Transverse colon (tissue), 4 donors: Measurements from ENCODE around the gene CDIP1. TPM values are rescaled to one million over a fixed set of nuclear protein-coding genes. Genes with fewer than 3 reads are reported as not detected.

ENCODE experiments used
- DNase-seq: peaks from one replicate; pipeline ENCODE4 v3.0.0-alpha.2; 2019
- H3K27ac ChIP-seq, 4 donors: fragments of 200-600 bp; sonication (generic); 2 replicates each; pipeline ENCODE4 v1.5.1; 2016 to 2018; ENCODE audit warnings: inconsistent platforms in 4 of 4
- H3K27me3 ChIP-seq: fragments of 200-600 bp; sonication (generic); 2 replicates; pipeline ENCODE4 v1.5.1; 2017; ENCODE audit warnings: inconsistent platforms
- H3K36me3 ChIP-seq, 4 donors: fragments of 200-600 bp; sonication (generic); 2 replicates each; pipeline ENCODE4 v1.5.1; 2017 to 2019; ENCODE audit warnings: inconsistent platforms in 4 of 4
- H3K4me1 ChIP-seq, 4 donors: fragments of 200-600 bp; sonication (generic); 2 replicates each; pipeline ENCODE4 v1.5.1; 2017 to 2020; ENCODE audit warnings: inconsistent platforms in 4 of 4
- H3K4me3 ChIP-seq, 4 donors: fragments of 200-600 bp; sonication (generic); 1 replicate in 1 of 4; 2 replicates in 3 of 4; pipeline versions ENCODE4 v1.5.1 to v1.6.1; 2017 to 2019; ENCODE audit warnings: inconsistent platforms in 4 of 4
- H3K9me3 ChIP-seq, 2 donors: fragments of 200-600 bp; sonication (generic); 2 replicates each; pipeline ENCODE4 v1.5.1; 2017 to 2019; ENCODE audit warnings: inconsistent platforms in 2 of 2
- EP300 ChIP-seq: sonication (generic); formaldehyde crosslinking; IDR thresholded peaks from one replicate; pipeline ENCODE4 v1.6.1; 2017; ENCODE audit warnings: antibody characterized with exemption, low read depth
- POLR2A ChIP-seq: fragments of 450-650 bp; IDR thresholded peaks from one replicate; pipeline ENCODE4 v1.6.1; 2016; ENCODE audit warnings: antibody characterized with exemption, mild to moderate bottlenecking, moderate library complexity
- POLR2AphosphoS5 ChIP-seq, 3 donors: sonication (generic); formaldehyde crosslinking; IDR thresholded peaks; one replicate each; pipeline ENCODE4 v1.6.1; 2016; ENCODE audit warnings: antibody characterized with exemption in 3 of 3
- WGBS, 2 donors: methylation state at CpG; one replicate each; pipeline ENCODE4 v1.1.5; 2018; ENCODE audit warnings: low coverage in 1 of 2; 5-methylcytosine and 5-hydroxymethylcytosine counted together
- in situ Hi-C, 4 donors: fragments of 200-750 bp; cut with MboI; loops; one replicate each; pipeline versions ENCODE4 v1.15.0 to v1.15.1; 2017; ENCODE audit warnings: low sequenced_read_pairs in 3 of 4, low pct_ligation_motif_present in 1 of 4, low pct_unique_long_range_greater_than_20kb in 1 of 4
- intact Hi-C: fragments of 100-400 bp; cut with DNase I; formaldehyde crosslinking; loops from one replicate; pipeline ENCODE4 v1.15.1; 2023; ENCODE audit warnings: low total_unique reads
- total RNA-seq, 4 donors: library from RNA; depleted of rRNA; stranded (reverse); fragments of >200 nt; gene quantifications; one replicate each; pipeline ENCODE4 v1.1.0, GENCODE V29; 2016
- TF ChIP-seq, protein P1 (sequence below), 5 experiments: fragments of 200-600 bp in 3 of 5; fragments of 450-650 bp in 2 of 5; sonication (generic) in 3 of 5; IDR thresholded peaks; 1 replicate in 2 of 5; 2 replicates in 3 of 5; pipeline ENCODE4 v1.5.1; 2016 to 2017; ENCODE audit warnings: antibody characterized with exemption in 5 of 5, inconsistent platforms in 3 of 5, mild to moderate bottlenecking in 2 of 5, moderate library complexity in 1 of 5

The CDIP1 gene
- total RNA-seq, 4 donors from 2014 or later: 8.8 to 29.5 (median 19.0) TPM

DNA sequence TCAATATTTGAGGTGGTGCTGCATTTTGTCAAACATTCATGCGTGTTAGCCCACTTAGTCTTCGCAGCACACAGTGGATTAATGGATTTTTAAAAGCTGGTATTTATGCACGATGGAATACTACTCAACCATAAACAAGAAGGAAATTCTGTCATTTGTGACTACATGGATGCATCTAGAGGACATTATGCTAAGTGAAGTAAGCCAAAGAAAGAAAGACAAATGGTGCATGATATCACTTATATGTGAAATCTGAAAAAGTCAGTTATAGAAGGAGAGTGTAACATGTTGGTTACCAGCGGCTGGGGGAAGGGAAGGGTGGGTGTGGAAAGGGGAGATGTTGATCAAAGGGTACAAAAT, 39.4 kb downstream of the CDIP1 start:
- 80 to 97% methylated on average over 2 to 4 of the region's 4 CpGs for WGBS, 2 donors
- H3K4me3 ChIP-seq: no peak overlapping the region
- in situ Hi-C loops (no loop called here), intact Hi-C loops (no loop called here)
- no peak for DNase-seq
- no peak overlapping the region for H3K27ac ChIP-seq
- peaks cover 18 to 26% (median 19%) of the 10 kb centered on the region in 4 donors for H3K4me1 ChIP-seq
- TF ChIP-seq POLR2AphosphoS5 (IDR thresholded peaks at IDR 0.05): no peak
- TF ChIP-seq EP300: no peak
- TF ChIP-seq POLR2A: no peak
- no peaks in the 10 kb centered on the region for H3K9me3 ChIP-seq
- H3K27me3 ChIP-seq: no peaks in the 10 kb centered on the region
- H3K36me3 ChIP-seq: peaks cover 0 to 3% (median 0%) of the 10 kb centered on the region in 4 donors

DNA sequence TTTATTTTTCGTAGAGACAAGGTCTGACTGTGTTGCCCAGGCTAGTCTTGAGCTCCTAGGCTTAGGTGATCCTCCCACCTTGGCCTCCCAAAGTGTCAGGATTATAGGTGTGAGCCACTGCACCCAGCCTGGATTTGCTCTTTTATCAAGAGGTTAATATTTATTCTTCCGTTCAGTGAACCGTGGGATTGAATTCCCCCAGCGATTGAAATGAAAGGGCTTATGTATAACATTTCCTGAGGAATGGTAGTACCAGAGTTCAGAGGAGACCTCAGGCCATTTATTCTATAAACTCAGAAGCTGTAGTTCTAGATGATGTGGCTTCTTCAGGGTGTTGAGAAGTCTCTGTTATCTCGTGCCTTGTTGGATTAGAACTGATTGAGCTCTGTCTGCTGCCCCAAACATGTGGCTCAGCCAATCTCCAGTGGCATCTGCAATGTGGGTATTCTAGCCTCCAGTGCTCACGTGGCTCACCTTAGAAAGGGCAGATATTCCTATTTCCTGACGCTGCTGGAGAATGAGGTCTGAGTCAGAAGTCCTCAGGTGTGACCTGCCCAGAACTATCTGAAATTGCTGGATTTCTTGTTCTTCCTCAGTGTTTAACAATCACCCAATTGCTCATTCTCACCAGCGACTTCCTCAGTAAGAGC, 39.9 kb downstream of the CDIP1 start:
- H3K27ac ChIP-seq: no peak overlapping the region
- intact Hi-C loops: no loop called here
- in situ Hi-C loops: no loop called here

DNA sequence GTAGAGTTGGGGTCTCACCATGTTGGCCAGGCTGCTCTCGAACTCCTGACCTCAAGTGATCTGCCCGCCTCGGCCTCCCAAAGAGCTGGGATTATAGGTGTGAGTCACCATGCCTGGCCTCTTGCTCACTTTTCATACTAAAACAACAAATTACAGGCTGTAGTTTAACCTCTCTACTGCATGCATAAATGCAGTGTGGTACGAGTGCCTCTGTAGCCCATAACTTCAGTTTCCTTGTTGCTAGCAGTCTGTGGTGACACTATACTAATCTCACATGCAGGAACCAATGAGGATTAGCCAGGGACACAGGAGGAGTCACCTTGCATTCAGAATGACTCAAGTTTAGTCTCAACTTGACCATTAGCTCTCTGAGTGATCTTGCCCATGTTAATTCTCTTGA, 42.3 kb downstream of the CDIP1 start:
- Histone ChIP-seq H3K27ac (no peak overlapping the region), H3K4me1 (peaks cover 14 to 22% (median 15%) of the 10 kb centered on the region in 4 donors), H3K36me3 (peaks cover 0 to 3% (median 0%) of the 10 kb centered on the region in 4 donors), H3K27me3 (no peaks in the 10 kb centered on the region), H3K9me3 (no peaks in the 10 kb centered on the region), H3K4me3 (no peak overlapping the region)
- in situ Hi-C loops (no loop called here), intact Hi-C loops (no loop called here)
- DNase-seq: no peak
- TF ChIP-seq POLR2AphosphoS5 (IDR thresholded peaks at IDR 0.05) (no peak), EP300 (no peak), POLR2A (no peak)
- TF ChIP-seq, protein P1, sequence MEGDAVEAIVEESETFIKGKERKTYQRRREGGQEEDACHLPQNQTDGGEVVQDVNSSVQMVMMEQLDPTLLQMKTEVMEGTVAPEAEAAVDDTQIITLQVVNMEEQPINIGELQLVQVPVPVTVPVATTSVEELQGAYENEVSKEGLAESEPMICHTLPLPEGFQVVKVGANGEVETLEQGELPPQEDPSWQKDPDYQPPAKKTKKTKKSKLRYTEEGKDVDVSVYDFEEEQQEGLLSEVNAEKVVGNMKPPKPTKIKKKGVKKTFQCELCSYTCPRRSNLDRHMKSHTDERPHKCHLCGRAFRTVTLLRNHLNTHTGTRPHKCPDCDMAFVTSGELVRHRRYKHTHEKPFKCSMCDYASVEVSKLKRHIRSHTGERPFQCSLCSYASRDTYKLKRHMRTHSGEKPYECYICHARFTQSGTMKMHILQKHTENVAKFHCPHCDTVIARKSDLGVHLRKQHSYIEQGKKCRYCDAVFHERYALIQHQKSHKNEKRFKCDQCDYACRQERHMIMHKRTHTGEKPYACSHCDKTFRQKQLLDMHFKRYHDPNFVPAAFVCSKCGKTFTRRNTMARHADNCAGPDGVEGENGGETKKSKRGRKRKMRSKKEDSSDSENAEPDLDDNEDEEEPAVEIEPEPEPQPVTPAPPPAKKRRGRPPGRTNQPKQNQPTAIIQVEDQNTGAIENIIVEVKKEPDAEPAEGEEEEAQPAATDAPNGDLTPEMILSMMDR (IDR thresholded peaks at IDR 0.05): no peak
- whole genome bisulfite sequencing, 2 donors: 40 to 77% methylated on average over 1 to 4 of the region's 4 CpGs

More for the DNA sequence above, 39.9 kb downstream of the CDIP1 start:
- no peak overlapping the region for H3K4me3 ChIP-seq
- TF ChIP-seq EP300 (no peak), POLR2A (no peak), POLR2AphosphoS5 (IDR thresholded peaks at IDR 0.05) (no peak)
- TF ChIP-seq, protein P1 (IDR thresholded peaks at IDR 0.05): no peak
- 82 to 100% methylated on average over 2 to 8 of the region's 8 CpGs for WGBS, 2 donors
- H3K27me3 ChIP-seq: no peaks in the 10 kb centered on the region
- peaks cover 18 to 26% (median 19%) of the 10 kb centered on the region in 4 donors for H3K4me1 ChIP-seq
- no peak for DNase-seq
- peaks cover 0 to 3% (median 0%) of the 10 kb centered on the region in 4 donors for H3K36me3 ChIP-seq
- H3K9me3 ChIP-seq: no peaks in the 10 kb centered on the region

DNA sequence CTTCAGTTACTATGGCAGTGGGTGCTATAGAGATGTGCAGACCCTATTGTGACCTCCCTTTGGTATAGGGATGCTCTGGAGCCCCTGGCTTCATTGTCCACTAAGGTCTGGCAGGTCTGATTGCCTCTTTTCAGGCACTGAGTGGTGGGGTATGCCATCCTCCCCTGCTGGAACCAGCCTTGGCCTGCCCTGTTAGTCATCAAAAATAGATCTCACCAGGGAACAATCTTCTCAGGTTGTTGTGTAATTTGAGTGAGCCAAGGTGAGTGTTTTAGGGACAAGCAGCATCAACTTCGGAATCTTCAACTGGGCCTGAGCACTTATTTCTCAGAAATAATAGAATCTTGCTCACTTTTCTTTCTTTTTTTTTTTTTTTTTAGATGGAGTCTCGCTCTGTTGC, 42.8 kb downstream of the CDIP1 start:
- intact Hi-C loops: no loop called here
- H3K27ac ChIP-seq: no peak overlapping the region
- WGBS, 2 donors: 93 to 100% methylated on average over 2 of the region's 2 CpGs

More for the DNA sequence above, 42.8 kb downstream of the CDIP1 start:
- Histone ChIP-seq H3K27me3 (no peaks in the 10 kb centered on the region), H3K9me3 (no peaks in the 10 kb centered on the region), H3K4me1 (peaks cover 8 to 16% (median 10%) of the 10 kb centered on the region in 4 donors), H3K36me3 (peaks cover 0 to 3% (median 0%) of the 10 kb centered on the region in 4 donors), H3K4me3 (no peak overlapping the region)
- in situ Hi-C loops: no loop called here
- TF ChIP-seq EP300 (no peak), POLR2A (no peak), POLR2AphosphoS5 (IDR thresholded peaks at IDR 0.05) (no peak)
- TF ChIP-seq, protein P1 (IDR thresholded peaks at IDR 0.05): no peak
- no peak for DNase-seq
